HFF-Myc (cell line): ENCODE measurements around the gene MYBPC3.

Source experiments
- DNase-seq: peaks from one replicate; pipeline ENCODE4 v3.0.0-alpha.2; 2011; ENCODE audit warnings: low read depth; ENCODE audit errors: extremely low read depth
- H3K4me3 ChIP-seq: replicated peaks from 2 replicates; pipeline ENCODE4 v1.5.1; 2011; ENCODE audit warnings: low read depth, mild to moderate bottlenecking, control low read depth, low read length
- CTCF ChIP-seq: IDR thresholded peaks from 2 replicates; pipeline ENCODE4 v1.5.1; 2012; ENCODE audit warnings: mild to moderate bottlenecking, low read depth, low read length, control low read depth; ENCODE audit errors: missing control alignments

Gene MYBPC3

GRCh38 chr11:47285969-47286770 lies 66.3 kb downstream of the MYBPC3 start:
- no peak for TF ChIP-seq CTCF
- no peak for DNase-seq
- H3K4me3 ChIP-seq, result no peak overlapping the region

- no peak for TF ChIP-seq CTCF
- H3K4me3 ChIP-seq, result no peak overlapping the region
- no peak for DNase-seq
These were observed 68.4 kb downstream of the MYBPC3 start for GRCh38 chr11:47284151-47284550.

GRCh38 chr11:47282462-47282861 lies 70.0 kb downstream of the MYBPC3 start:
- no peak overlapping the region for H3K4me3 ChIP-seq
- no peak for TF ChIP-seq CTCF
- DNase-seq, result no peak
